Measurements from ENCODE around the gene RETREG3. TPM values are rescaled to one million over a fixed set of nuclear protein-coding genes. Genes with fewer than 3 reads are reported as not detected.
"Not testable (repeated sequence)": the region's sequence is repeated elsewhere in the genome, so short reads cannot be mapped to it uniquely, and the experiment has no call there.

The RETREG3 gene
- total RNA-seq, 2 donors from 2014 or later, result 30.4 to 31.1 TPM

DNA sequence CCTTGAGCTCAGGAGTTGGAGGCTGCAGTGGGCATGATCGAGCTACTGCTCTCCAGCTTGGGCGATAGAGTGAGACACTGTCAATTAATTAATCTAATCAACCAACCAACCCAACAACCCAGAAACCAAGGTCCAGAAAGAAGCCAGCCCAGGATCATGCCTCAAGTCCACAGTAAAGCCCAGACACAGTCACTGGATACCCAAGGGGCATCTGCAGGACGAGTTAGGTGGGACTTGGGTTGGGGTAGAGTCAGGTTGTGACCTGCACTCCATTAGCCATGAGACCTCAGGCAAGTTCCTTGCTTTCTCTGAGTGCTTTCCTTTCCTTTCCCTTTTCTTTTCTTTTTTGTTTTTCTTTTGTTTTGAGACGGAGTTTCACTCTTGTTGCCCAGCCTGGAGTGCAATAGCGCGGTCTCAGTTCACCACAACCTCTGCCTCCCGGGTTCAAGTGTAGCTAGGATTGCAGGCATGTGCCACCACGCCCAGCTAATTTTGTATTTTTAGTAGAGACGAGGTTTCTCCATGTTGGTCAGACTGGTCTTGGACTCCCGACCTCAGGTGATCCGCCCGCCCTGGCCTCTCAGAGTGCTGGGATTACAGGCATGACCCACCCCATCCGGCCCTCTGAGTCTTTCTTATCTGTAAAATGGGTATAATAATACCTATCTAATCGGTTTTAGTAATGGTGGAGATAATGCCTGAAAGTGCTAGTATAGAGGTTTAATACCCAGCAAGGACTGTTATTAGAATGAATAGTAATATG is 60.0 kb downstream of the RETREG3 start:
- peaks cover 0 to 27% of the 10 kb centered on the region in 2 donors for H3K4me1 ChIP-seq
- no peak for DNase-seq (ENCODE audit: low spot score)
- no peaks in the 10 kb centered on the region for H3K9me3 ChIP-seq
- no peak overlapping the region for H3K4me3 ChIP-seq
- TF ChIP-seq, protein P1, sequence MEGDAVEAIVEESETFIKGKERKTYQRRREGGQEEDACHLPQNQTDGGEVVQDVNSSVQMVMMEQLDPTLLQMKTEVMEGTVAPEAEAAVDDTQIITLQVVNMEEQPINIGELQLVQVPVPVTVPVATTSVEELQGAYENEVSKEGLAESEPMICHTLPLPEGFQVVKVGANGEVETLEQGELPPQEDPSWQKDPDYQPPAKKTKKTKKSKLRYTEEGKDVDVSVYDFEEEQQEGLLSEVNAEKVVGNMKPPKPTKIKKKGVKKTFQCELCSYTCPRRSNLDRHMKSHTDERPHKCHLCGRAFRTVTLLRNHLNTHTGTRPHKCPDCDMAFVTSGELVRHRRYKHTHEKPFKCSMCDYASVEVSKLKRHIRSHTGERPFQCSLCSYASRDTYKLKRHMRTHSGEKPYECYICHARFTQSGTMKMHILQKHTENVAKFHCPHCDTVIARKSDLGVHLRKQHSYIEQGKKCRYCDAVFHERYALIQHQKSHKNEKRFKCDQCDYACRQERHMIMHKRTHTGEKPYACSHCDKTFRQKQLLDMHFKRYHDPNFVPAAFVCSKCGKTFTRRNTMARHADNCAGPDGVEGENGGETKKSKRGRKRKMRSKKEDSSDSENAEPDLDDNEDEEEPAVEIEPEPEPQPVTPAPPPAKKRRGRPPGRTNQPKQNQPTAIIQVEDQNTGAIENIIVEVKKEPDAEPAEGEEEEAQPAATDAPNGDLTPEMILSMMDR (IDR thresholded peaks at IDR 0.05), result no peak
- no peak overlapping the region for H3K27ac ChIP-seq
- no peaks in the 10 kb centered on the region for H3K36me3 ChIP-seq
- no peaks in the 10 kb centered on the region for H3K27me3 ChIP-seq

DNA sequence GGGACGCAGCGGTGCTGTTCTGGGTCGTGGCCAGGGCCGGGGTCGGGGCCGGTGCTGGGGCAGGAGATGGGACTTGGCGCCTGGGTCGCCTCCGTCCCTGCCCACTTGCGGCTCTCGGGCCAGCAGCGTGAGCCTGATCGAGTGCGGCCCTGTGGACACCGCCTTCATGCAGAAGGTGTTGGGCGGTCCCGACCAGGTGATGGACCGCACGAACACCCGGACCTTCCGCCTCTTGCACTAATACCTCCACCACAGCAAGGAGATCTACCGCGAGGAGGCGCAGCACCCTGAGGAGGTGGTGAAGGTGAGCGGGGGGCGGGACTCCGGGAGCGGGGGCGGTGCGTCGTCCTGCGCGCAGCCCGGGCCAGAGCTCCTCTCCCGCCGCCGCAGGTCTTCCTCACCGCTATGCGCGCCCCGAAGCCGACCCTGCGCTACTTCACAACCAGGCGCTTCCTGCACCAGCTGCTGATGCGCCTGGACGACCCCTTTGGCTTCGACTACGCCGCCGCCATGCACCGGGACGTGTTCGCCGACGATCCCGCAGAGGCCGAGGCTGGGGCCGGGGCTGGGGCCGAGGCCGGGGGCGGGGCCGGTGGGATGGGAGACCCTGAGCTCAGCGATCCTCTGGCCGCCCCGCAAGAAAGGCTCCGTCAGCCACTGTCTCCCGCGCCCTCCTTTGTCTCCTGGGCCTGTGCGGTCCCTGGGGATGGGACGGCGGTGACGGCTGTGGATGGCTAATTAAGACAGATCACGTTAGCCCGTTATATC is 60.9 kb downstream of the RETREG3 start:
- Histone ChIP-seq H3K36me3 (no peaks in the 10 kb centered on the region), H3K27me3 (no peaks in the 10 kb centered on the region), H3K4me1 (peaks cover 0 to 18% of the 10 kb centered on the region in 2 donors), H3K9me3 (no peaks in the 10 kb centered on the region), H3K4me3 (peak overlapping the region in 1 of 2 donors; percentile 40), H3K27ac (no peak overlapping the region)
- TF ChIP-seq, protein P1 (IDR thresholded peaks at IDR 0.05), result peak in 1 of 2 donors; percentile 42
- DNase-seq (ENCODE audit: low spot score), result no peak

DNA sequence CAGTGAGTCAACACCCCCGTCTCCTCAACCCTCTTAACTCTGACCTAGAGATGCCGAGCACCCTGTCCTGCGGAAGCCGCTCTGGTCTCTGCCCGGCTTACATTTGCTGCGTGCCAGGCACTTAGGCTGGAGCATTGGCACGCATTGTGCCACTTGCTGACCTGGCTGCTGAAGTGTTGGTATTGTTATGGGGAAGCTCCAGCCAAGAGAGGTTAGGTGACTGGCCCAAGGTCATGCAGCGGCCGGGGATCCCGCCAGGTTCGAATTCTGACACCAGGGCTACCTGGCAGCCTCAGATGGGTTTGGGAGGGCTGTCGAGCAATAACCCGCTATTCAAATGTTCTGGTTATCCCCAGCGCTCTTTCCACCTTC is 61.5 kb downstream of the RETREG3 start:
- Histone ChIP-seq H3K4me3 (peak overlapping the region in 1 of 2 donors; percentile 40), H3K27me3 (no peaks in the 10 kb centered on the region), H3K36me3 (peaks cover 5% of the 10 kb centered on the region), H3K4me1 (peaks cover 0 to 16% of the 10 kb centered on the region in 2 donors), H3K9me3 (no peaks in the 10 kb centered on the region), H3K27ac (no peak overlapping the region)
- DNase-seq (ENCODE audit: low spot score), result no peak
- TF ChIP-seq, protein P1 (IDR thresholded peaks at IDR 0.05), result no peak

DNA sequence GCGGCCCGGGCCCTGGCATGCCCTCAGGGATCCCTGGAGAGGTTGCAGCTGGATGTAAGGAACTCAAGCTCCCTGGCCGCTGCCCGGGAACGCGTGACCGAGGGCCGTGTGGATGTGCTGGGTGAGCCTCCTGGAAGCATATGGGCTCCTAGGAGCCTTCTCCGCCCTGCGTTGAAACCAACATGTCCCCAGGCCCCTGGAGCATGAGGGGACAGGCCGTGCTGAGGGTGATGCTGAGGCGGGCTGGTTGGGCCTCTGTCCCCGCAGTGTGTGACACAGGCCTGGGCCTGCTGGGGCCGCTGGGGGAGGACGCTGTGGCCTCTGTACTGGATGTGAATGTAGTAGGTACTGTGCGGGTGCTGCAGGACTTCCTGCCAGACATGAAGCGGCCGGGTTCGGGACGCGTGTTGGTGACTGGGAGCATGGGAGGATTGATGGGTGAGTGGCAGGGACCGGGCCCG is 62.1 kb downstream of the RETREG3 start:
- DNase-seq (ENCODE audit: low spot score), result no peak
- Histone ChIP-seq H3K27me3 (no peaks in the 10 kb centered on the region), H3K27ac (no peak overlapping the region), H3K36me3 (peaks cover 8% of the 10 kb centered on the region), H3K9me3 (no peaks in the 10 kb centered on the region), H3K4me1 (peaks cover 0 to 16% of the 10 kb centered on the region in 2 donors), H3K4me3 (no peak overlapping the region)
- TF ChIP-seq, protein P1 (IDR thresholded peaks at IDR 0.05), result no peak

DNA sequence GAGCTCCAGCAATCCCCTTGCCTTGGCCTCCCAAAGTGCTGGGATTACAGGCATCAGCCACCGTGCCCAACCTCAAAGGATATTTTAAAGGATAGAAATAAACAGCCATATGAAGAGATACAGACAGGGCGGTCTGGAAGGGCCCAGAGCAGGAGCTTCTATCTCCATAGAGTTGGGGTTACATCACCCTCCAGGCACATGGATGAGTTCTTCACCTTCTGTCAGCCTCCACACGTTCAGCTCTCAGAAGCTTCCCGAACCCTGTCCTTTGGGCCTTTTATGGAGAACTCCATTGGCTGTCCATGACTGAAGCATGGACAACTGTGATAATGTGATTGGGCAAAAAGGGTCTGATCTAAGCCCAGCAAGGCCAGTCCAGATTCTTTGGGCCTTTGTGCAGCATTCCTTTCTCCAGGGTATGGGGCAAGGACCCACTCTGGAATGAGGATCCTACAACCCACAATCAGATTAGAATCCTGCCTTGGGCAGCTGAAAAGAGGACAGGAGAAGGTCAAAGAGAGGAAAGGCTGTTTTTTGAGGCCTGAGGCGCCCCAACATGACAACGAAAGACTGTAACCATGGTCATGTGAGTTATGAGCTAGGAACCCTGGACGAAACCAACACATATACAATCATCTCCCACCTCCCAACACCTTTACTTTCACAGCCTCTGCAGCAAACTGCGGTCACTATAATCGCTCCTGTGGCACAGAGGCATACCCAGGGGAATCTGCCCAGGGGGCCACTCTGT is 63.2 kb downstream of the RETREG3 start:
- H3K27me3 ChIP-seq; H3K27ac ChIP-seq; H3K9me3 ChIP-seq; H3K4me3 ChIP-seq; DNase-seq (ENCODE audit: low spot score): not testable (repeated sequence)
- Histone ChIP-seq H3K36me3 (peaks cover 14% of the 10 kb centered on the region), H3K4me1 (peaks cover 0 to 16% of the 10 kb centered on the region in 2 donors)

All from right atrium auricular region (tissue), 2 donors.